ENCODE results near the gene ATP2C1. TPM values are rescaled to one million over a fixed set of nuclear protein-coding genes. Genes with fewer than 3 reads are reported as not detected.

Gene ATP2C1, protein sequence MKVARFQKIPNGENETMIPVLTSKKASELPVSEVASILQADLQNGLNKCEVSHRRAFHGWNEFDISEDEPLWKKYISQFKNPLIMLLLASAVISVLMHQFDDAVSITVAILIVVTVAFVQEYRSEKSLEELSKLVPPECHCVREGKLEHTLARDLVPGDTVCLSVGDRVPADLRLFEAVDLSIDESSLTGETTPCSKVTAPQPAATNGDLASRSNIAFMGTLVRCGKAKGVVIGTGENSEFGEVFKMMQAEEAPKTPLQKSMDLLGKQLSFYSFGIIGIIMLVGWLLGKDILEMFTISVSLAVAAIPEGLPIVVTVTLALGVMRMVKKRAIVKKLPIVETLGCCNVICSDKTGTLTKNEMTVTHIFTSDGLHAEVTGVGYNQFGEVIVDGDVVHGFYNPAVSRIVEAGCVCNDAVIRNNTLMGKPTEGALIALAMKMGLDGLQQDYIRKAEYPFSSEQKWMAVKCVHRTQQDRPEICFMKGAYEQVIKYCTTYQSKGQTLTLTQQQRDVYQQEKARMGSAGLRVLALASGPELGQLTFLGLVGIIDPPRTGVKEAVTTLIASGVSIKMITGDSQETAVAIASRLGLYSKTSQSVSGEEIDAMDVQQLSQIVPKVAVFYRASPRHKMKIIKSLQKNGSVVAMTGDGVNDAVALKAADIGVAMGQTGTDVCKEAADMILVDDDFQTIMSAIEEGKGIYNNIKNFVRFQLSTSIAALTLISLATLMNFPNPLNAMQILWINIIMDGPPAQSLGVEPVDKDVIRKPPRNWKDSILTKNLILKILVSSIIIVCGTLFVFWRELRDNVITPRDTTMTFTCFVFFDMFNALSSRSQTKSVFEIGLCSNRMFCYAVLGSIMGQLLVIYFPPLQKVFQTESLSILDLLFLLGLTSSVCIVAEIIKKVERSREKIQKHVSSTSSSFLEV
- total RNA-seq (2016; rRNA removed; fragmentation: Illumina TruSeq; extraction: Trizol) (35.4 and 37.6 TPM in 2 replicates), polyA plus RNA-seq (2011; rRNA removed) (29.0 and 32.4 TPM in 2 replicates), polyA minus RNA-seq (2011; rRNA and poly(A)+ RNA removed; ENCODE audit: low replicate concordance) (30.6 and 40.4 TPM in 2 replicates), Bru-seq, nascent RNA (percentile 66 among the genes with signal in this experiment), BruChase-seq, experiment 1, labeled RNA remaining after a 6-hour chase (percentile 60 among the genes with signal in this experiment), BruChase-seq, experiment 2, labeled RNA remaining after a 2-hour chase (percentile 64 among the genes with signal in this experiment)
- 11.5 and 11.9 TPM in 2 replicates for total RNA-seq (2016; cell fraction: cytosol; rRNA removed; fragmentation: Illumina TruSeq; extraction: Trizol; ENCODE audit: low read depth)
- 34.9 and 36.4 TPM in 2 replicates for total RNA-seq (2016; cell fraction: insoluble cytoplasmic fraction; rRNA removed; fragmentation: Illumina TruSeq; extraction: Trizol)
- 25.8 and 32.2 TPM in 2 replicates for total RNA-seq (2016; cell fraction: membrane; rRNA removed; fragmentation: Illumina TruSeq; extraction: Trizol)
- 56.8 and 65.6 TPM in 2 replicates for total RNA-seq (2016; cell fraction: nucleus; rRNA removed; fragmentation: Illumina TruSeq; extraction: Trizol)
- polyA plus RNA-seq (2011; cell fraction: cytosol; rRNA removed), result 16.1 and 27.6 TPM in 2 replicates
- polyA plus RNA-seq (2011; cell fraction: nucleus; rRNA removed), result 23.3 and 32.3 TPM in 2 replicates
- 30.6 and 32.0 TPM in 2 replicates for polyA plus RNA-seq (2012)
- polyA plus RNA-seq (2016; cell fraction: cytosol; fragmentation: Illumina TruSeq; extraction: Trizol; ENCODE audit: low read depth), result 6.5 and 6.7 TPM in 2 replicates
- 33.2 and 33.9 TPM in 2 replicates for polyA plus RNA-seq (2016; cell fraction: insoluble cytoplasmic fraction; fragmentation: Illumina TruSeq; extraction: Trizol; ENCODE audit: low read depth)
- 16.0 and 16.9 TPM in 2 replicates for polyA plus RNA-seq (2016; cell fraction: membrane; fragmentation: Illumina TruSeq; extraction: Trizol; ENCODE audit: low read depth)
- polyA plus RNA-seq (2016; cell fraction: nucleus; fragmentation: Illumina TruSeq; extraction: Trizol; ENCODE audit: insufficient read depth, low read depth), result 56.2 and 67.8 TPM in 2 replicates
- 30.3 and 32.8 TPM in 2 replicates for polyA minus RNA-seq (2011; cell fraction: cytosol; rRNA and poly(A)+ RNA removed)
- 73.3 and 81.3 TPM in 2 replicates for polyA minus RNA-seq (2011; cell fraction: nucleus; rRNA and poly(A)+ RNA removed)
- long read RNA-seq, experiment 1, full-length matches to known transcripts, result 9 of 21 reads
- long read RNA-seq, experiment 1, partial matches to known transcripts, result 5 of 21 reads
- long read RNA-seq, experiment 1, other reads (novel, unspliced or antisense), result 7 of 21 reads
- long read RNA-seq, experiment 2, full-length matches to known transcripts, result 12 of 53 reads
- long read RNA-seq, experiment 2, partial matches to known transcripts, result 11 of 53 reads
- long read RNA-seq, experiment 2, other reads (novel, unspliced or antisense), result 30 of 53 reads

DNA sequence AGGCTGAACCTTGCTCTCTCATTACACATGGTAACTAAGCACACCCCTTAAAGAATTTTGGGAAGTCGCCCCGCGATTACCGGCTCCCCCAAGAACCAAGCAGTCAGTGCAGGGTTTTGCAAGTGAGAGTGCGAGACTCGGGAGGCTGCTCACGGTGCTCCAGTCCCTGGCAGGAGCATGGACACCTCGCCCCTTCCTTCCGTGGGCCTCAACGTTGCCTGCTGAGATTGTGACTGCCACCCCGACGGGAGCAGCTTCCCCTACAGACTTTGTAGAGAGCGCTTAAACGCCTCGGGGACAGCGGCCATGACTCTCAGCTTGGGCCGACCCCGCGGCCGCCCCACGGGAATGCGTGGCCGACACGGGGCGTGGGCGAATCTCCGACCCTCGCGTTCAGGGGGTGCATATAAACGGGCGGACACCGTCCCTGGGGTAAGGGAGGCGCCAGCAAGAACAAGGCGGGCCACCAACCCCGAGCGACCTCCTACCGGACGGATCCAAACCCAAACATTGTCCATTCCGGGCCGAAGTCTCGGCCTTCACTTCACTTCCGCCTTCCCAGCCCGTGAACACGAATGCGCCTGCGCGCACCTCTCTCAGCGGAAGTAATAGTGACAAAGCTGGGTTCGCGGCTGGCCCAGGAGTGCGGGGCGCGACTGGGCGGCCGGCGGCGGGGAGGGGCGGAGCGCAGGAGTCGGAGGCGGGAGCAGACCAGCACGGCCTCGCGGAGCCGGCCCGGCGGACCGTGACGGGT lies at the start of gene ATP2C1:
TSS of gene ATP2C1 (plus strand) at position 709 of the 754 bp plus-strand sequence. CDS start 686 bp downstream, outside the sequence.
- Histone ChIP-seq H4K20me1 (ENCODE audit: insufficient read depth, low read length) (no peaks in the 10 kb centered on the region), H3K9ac (ENCODE audit: insufficient read depth, low read depth, low read length) (peak within 1 kb of the TSS; percentile 92), H3K36me3 (replicated peaks in 1 of 2; ENCODE audit: control insufficient read depth in 1 of 2, insufficient read depth in 2 of 2, low read length in 2 of 2) (no peaks in the 10 kb centered on the region), H3K79me2 (ENCODE audit: insufficient read depth, low read length) (peaks cover 40% of the 10 kb centered on the region), H3K4me2 (ENCODE audit: low read depth, low read length) (peak within 1 kb of the TSS; percentile 84), H3K9me3 (ENCODE audit: low read length) (no peaks in the 10 kb centered on the region), H2AFZ (ENCODE audit: low read length) (peak within 1 kb of the TSS; percentile 43), H3K27me3 (ENCODE audit: control insufficient read depth in 1 of 2, insufficient read depth in 2 of 2, low read length in 2 of 2) (no peaks in the 10 kb centered on the region; a peak in 1 of 5 replicates), H3K4me3 (replicated peaks in 1 of 3; ENCODE audit: insufficient read depth in 1 of 3, low read depth in 2 of 3, low read length in 3 of 3) (peak within 1 kb of the TSS; percentile 96 to 100 (median 98)), H3K4me1 (ENCODE audit: insufficient read depth, low read length) (peaks cover 36% of the 10 kb centered on the region), H3K27ac (ENCODE audit: extremely low read length, insufficient read depth, low read length) (peak within 1 kb of the TSS; percentile 89)
- intact Hi-C loops (cut with micrococcal nuclease; ENCODE audit: unreplicated experiment) (loop anchor here (1.0 to 5.0 kb wide), 3 partner anchors 134 to 193 kb away; no protein-coding TSS in a partner anchor), in situ Hi-C loops (cut with HindIII; ENCODE audit: extremely low pct_ligation_motif_present, low pct_unique_long_range_greater_than_20kb) (loop anchor here (5.0 kb wide), 1 partner anchor 146 kb away; the partner anchor contains the start of gene PIK3R4)
- TSS peak; percentile 91 for BruUV-seq (replicated peaks)
- ATAC-seq, result peak; percentile 98
- WGBS (ENCODE audit: low lambda C conversion rate), result 0% methylated on average over 14 of the region's 69 CpGs
- POLR2A ChIA-PET, result interaction anchor here (0.7 to 1.7 kb wide), 10 partner anchors 12 to 922 kb away, joined by 3 to 14 read pairs (median 4); partner anchors contain the start of genes ASTE1, NEK11, NUDT16 and PIK3R4
- peak; percentile 92 for DNase-seq (ENCODE audit: low spot score)
- CTCF ChIA-PET (ENCODE audit: low intra/inter-chr PET ratio, low total read pairs), result interaction anchor here (1.1 to 3.1 kb wide), 3 partner anchors 134 to 617 kb away, joined by 4 to 19 read pairs (median 16); no protein-coding TSS in a partner anchor
- peak; percentile 63 for FAIRE-seq
- TF ChIP-seq TOE1 (CRISPR knock-in tag; IDR thresholded peaks at IDR 0.05), result no peak
- no peak for TF ChIP-seq RORA (CRISPR knock-in tag; IDR thresholded peaks at IDR 0.05)
- peak; percentile 67 for TF ChIP-seq KDM5A (IDR thresholded peaks at IDR 0.05; ENCODE audit: borderline replicate concordance, low read length)
- 0 out of 2 replicates have a peak, but pooled peaks have one; percentile 69 for TF ChIP-seq PRDM15 (CRISPR knock-in tag; IDR thresholded peaks at IDR 0.05)
- TF ChIP-seq ZNF660 (CRISPR knock-in tag; IDR thresholded peaks at IDR 0.05; ENCODE audit: borderline replicate concordance, low read depth), result no peak
- no peak for TF ChIP-seq NFRKB (IDR thresholded peaks at IDR 0.05)
- peak; percentile 92; the same call in 1 of the 2 replicates for TF ChIP-seq IRF9 (CRISPR knock-in tag; IDR thresholded peaks at IDR 0.05; ENCODE audit: borderline replicate concordance)
- TF ChIP-seq ZNF180 (CRISPR knock-in tag; IDR thresholded peaks at IDR 0.05; ENCODE audit: borderline replicate concordance, low read depth), result no peak

All from HepG2 (cell line).